GM21447 (cell line): Measurements from ENCODE around the gene THAP4.

Experiments used
- ATAC-seq: cut with Tn5 transposase; IDR thresholded peaks from one replicate; pipeline ENCODE4 v1.9.1; 2021; ENCODE audit not compliant: unreplicated experiment

THAP4 gene

DNA sequence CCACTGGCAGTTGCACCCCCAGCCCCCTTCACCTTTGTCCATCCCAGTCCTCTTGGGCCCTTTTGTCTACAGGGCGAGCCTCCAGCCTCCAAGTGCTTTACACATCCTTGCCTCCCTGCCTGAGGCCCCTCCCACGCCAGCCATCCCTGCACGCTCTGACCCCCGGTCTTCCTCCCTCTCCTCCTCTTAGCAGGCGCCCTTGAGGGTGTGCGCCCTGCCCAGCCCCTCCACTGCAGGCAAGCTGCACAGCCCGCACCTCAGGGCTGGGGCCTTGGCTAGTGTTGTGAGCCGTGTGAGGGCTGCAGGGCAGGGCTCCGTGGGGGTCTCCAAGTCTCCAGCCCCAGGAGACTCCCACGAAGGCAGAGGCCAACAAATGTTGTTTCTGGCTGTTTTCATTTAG, 71.5 kb downstream of the THAP4 start:
- ATAC-seq: no peak

DNA sequence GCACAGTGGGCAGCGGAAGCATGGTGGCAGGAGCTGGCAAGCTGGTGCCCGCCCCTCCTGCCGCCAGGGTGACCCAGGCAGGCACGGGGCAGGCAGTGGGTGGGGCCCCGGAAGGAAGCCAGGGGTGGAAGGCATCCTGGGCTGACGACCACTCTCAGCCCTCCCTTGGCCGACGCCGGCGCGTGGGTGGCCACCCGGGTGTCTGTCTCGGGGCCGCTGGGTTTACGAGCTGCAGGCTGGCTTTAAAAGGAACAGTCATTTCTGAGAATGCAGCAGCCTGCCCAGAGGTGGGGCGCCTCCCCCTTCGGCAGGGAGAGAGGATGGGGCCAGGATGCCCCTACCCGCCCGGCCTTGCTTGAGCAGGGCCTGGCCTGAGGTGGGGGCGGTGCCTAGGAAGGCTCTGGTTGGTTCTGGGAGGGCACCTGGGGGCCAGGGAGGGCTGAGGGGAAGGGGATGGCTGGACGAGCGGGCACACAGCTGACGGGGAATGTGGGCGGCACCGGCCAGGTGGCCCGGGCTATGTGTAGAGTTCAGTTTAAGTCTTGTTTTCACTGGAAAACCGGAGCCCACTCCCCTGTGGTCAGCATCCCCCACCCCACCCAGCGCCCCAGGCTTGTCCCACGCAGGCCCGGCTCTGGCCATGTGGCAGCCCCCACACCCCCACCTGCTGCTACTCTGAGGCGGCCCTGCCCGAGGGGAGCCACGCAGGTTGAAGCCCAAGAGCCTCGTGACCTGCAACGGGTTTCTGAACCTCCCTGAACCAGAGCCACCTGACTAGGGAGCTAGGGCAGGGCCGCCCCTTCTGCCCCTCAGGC, 72.2 kb downstream of the THAP4 start:
- ATAC-seq: no peak

DNA sequence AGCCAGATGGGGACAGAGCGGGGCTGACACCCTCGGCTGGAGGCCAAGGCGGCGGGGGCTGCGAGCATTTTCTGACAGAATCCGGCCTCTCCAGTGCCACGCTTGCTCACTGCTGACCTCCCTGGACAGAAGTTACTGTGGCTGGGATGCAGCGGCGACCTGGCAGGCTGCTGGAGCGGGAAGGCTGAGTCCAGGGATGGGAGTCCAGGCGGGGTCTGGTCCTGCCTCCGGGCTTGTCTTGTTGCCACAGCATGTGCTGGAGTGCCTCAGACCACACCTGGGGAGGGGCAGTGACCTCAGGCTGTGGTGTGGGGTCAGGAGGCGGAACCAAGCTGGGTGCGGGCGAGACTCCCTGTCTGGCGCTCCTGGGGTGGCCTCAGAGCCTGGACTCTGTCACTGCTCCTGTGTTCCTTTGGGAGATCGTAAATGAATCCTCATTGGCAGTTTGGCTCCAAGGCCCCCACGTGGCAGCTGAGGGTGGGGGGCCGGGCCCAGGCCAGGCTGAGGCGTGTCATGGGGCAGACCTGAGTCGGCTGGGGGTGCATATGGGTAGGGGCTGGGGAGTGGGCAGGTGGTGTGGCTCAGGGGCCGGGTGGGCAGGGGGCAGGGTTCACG, 72.9 kb downstream of the THAP4 start:
- no peak for ATAC-seq

DNA sequence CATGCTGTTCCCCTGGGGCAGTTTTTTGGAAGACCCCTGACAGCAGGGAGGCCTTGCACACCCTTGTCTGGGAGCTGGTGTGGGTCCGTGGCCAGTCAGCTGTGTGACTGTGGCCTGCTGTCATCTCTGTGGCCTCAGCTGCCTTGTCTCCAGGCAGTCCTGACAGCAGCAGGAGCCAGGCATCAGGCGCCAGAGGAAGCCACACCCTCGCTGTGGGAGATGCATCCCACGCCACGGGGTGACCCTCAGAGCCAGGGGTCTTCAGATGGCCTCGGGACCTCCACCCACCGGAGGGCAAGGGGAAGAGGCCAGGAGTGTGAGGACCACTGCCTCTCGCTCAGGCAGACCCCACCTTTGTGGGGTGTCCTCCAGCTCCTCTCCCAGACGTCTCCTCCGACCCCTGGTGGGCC, 73.4 kb downstream of the THAP4 start:
- ATAC-seq: no peak

DNA sequence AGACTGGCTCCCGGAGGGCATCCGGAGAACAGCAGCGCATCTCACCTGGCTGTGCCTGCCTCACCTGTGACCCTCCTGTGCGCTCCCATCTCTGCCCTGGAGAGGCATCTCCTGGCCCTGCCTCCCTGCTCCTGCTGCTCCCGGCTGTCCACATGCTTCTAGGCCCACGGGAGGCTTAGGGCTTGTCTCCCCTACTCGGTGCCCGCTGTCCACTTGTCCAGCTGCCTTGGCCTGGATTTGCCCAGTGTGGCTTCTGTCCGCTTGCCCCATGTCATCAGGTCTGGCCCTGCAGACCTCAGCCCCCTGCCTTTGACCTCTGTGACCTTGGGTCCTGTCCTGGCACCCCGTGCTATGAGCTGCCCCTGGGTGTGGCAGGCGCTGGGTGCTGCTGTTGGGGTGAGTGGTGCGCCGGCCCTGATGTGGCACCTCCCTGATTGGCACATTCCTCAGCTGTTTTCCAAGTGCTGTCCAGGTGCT, 73.9 kb downstream of the THAP4 start:
- ATAC-seq: no peak

DNA sequence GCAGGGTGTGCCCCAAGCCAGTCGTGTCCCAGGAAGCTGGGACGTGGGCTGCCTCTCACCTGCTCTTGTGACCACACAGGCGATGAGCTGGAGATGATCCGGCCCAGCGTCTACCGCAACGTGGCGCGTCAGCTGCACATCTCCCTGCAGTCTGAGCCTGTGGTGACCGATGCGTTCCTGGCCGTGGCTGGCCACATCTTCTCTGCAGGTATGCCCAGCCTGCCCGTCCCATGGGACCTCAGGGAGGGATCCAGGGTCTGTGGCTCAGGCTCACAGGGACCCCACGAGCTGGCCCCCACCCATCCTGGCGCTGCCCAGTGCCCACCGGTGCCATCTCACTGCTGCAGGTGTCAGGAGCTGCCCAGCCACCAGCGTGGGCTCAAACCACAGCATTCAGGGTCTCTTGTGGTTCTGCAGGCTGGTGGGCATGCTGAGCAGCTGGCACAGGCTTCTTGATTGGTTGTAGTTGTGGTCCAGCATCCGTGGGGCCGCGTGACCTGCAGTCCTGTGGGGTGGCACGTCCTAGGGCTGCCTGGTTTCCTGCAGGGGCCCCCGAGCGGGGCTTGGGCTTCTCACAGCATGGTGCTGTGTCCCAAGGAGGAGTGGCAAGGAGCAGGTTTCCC, 74.6 kb downstream of the THAP4 start:
- no peak for ATAC-seq

DNA sequence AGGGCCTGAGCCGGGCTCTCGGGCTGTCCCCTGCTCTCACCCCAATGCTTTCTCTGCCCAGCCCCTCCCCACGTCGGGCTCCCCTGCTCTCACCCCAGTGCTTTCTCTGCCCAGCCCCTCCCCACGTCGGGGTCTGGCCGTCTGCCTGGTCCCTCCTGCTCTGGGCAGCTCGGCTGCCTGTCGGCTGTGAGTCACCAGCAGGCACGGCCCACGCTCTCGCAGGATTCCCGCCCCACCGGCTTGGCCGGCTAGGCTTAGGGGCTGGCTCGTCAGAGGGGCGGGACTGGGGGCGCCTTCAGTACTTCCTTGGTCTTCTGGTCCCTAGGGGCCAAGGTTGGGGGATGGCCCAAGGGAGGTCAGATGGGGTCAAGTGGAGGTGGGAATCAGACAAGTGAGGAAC, 75.1 kb downstream of the THAP4 start:
- no peak for ATAC-seq

DNA sequence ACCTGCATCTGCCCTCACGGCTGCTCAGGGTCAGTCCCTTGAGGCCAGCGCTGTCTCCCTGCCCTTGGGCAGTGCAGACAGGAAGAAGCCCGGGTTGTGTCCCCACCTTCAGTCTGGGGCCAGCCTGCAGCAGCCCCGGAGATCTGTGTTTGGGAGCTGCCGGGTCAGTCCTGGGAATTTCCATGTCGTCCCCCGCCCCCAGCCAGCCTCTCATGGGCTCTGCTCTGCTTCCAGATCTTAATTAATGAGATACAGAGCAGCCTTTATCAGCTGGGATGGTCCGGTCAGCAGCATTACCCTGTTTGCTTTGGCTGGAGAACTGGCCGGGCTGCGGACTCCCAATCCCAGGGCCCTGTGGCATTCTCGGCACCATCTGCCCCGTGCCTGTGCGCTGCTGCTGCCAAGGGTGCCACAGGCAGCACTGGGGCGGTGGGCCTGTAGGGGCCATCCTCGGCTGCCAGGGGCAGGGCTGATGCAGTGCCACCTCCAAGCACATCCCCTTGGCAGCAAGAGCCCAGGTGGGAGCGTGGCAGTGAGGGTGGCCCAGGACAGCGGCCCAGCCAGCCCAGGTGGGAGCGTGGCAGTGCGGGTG, 76.0 kb downstream of the THAP4 start:
- ATAC-seq: no peak

DNA sequence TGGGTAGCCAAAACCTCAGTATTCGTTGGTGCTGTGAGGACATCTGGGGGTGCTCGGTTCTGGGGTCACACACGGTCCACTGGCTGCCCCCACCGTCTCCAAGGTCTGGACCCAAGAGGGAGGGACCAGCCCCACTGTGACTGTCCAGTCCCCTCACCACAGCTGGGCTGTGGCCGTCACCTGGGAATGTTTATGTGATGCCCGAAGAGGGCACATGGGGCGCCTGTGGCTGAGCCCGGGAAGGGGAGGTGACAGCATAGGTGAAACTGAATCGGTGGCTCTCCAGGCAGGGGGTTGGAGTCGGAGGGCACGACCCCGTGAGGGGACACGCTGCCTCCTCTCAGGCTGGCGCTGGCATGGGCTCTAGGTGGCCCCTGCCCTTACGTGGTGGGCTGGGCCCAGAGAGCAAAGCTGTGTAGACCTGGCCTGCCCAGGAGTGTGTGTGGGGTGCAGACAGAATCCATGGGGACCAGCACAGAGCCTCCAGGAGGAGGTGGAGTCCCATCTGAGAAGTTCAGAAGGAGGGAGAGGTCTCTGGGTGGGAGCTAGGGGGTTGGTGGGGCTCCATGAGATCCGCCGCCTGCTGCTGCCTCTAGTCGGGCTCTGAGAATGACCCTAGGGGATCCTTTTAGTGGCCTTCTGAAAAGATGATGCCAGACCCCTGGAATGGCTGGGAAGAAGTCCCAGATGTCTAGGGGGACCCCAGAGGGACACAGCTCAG, 76.6 kb downstream of the THAP4 start:
- ATAC-seq: no peak

DNA sequence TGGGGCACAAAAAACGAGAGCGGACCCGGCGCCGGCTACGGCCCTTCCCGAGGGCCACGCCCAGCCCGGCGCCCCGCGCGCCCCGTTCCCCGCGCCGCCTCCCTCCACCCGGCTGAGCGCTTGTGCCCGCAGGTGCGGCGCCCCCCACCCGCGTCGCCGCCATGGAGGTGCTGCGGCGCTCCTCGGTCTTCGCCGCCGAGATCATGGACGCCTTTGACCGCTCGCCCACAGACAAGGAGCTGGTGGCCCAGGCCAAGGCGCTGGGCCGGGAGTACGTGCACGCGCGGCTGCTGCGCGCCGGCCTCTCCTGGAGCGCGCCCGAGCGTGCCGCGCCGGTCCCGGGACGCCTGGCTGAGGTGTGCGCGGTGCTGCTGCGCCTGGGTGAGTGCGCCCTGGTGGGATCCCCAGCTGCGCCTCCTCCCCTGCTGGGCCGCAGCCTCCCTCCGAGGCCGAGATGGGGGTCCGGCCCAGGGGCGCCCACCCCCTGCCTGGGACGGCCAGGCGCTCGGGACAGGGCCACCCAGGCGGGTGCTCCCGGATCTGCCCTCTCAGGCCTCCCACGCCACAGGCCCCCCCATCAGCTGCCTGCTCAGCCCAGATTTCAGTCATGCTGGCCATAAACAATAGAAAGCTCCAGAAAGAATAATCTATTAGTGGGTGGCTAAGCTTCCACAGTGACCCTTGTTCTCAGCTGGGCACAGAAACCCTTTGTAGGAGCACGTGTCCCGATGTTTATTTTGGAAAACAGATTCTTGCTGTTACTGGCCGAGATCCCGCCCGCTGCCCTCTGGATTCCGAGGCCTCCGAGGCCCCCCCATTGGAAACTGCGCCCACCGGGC, 77.4 kb downstream of the THAP4 start:
- ATAC-seq: no peak

DNA sequence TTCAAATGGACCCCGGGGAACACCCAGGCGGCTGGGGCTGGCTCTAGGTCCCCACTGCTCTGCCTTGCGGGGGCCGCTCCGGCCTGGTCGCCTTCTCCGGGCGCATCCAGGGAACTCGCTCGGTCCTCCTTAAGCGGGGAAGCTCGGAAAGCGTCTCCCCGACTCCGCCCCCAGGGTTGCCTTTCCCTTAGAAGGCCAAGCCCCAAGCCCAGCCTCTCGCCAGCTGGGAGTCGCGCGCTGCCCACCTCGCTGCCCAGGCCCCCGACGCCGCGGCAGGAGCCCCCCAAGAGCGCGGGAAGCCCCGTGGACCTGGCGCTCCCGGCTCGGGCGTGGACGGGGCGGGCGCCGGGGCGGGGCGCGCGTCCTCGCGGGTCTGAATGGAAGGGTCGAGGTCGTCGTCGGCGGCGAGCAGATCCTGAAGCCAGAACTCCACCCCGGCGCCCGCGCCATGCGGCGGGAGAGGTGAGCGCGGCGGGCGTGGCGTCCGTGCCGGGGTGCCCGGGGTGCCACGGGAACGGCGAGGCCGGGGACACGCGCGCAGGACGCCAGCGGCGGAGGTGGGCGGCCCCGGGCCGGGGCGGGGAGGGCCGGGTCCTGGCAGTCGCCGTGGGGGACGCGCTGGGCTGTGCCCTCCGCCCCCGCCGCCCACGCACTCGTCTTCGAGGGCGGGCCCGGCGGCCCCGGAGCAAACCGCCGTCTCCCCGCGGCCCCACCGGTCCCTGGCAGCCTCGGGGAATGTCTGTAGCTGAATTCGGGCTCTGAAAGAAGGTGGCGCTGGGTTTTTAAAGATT, 78.2 kb downstream of the THAP4 start, which contains the start of gene BOK:
BOK (plus strand) TSS at position 214 of the 791 bp plus-strand sequence. CDS start 739 bp downstream, outside the sequence.
- no peak for ATAC-seq

DNA sequence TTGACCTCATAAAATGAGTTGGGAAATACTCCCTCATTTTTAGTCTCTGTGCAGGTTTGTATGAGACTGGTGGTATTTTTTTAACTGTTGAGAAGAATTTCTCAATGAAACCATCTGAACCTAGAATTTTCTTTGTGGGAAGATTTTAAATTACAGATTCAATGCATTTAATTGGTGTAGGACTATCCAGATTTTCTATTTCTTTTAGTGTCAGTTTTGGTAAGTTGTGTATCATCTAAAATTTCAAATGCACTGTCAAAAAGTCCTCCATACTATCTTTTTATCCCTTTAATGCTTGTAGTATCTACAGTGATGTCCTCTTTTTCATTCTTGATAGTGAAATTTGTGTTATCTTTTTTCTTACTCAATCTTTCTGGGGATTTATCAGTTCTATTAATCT, 80.2 kb downstream of the THAP4 start:
- ATAC-seq: no peak

DNA sequence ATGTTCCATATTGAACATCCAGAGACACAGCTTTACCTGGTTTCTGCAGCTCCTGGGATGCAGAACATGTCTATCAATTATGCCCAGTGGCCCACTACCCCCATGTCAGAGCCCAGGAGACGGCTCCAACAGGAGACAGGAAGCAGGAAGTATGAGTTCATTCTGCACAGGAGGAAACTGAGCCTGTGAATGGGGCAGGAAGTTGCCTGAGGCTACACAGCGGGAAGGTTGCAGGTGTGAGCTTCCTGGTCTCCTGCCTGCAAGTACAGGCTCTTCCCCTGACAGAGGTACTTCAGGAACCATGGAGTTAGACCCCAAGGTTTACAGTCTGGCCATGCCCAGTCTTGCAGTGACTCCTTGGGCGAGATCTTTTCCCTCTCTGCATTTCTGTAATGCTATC, 81.2 kb downstream of the THAP4 start:
- no peak for ATAC-seq

DNA sequence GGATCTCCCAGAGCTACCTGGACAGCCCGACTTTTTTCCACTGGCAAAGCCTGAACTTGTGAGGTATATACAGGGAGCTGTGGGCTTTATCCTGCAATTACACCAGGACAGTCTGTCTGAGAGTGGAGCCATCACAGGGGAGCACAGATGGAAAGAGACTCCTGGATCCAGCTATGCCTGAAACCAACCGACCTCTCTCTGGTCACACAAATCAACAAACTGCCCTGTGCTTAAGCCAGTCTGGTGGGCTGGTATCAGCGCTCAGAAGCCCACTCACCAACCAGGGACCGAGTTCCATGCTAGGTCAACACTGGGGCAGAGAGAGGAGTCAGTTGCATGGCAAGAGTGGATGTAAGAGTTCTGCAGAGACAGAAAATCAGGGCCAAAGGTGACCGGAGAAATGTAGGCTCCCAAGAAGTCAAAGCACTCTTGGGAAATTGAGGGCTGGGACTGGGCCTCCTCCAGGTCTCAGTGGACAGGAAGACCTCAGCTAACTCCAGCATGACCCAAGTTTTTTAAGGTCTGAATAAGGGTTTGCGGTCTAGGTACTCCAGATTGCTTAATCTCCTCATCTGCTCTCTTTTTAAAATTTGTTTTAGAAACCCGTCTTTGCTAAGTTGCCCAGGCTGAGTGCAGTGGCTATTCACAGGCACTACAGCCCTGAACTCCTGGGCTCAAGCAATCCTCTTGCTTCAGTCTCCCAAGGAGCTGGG, 82.2 kb downstream of the THAP4 start:
- ATAC-seq: no peak

DNA sequence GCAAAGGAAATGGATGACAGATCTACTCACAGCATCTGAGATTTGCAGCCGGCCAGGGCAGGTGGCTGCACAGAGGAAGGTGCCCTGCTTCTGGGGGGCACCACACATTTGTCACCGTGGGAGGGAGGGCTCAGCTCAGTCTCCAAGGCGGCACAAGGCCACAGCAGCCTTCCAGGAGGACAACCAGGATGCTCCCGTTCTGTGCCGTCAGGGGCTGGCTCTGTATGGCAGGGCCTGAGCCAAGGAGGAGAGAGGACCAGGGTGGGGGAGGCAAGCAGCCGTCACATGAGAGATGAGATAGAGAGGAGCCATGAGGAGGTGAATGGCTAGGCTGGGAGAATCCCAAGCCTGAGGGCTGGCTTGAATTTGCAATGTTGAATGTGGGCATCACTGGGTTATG, 83.0 kb downstream of the THAP4 start:
- no peak for ATAC-seq

DNA sequence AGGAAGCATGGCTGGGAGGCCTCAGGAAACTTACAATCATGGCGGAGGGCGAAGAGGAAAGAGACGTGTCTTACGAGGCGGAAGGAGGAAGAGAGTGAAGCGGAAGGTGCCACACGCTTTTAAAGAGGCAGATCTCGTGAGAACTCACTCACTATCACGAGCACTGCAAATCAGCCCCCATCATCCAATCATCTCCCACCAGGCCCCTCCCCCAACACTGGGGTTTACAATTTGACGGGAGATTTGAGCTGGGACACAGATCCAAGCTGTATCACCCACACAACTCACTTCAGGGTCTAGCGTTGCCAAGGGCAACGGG, 83.5 kb downstream of the THAP4 start:
- ATAC-seq: no peak

DNA sequence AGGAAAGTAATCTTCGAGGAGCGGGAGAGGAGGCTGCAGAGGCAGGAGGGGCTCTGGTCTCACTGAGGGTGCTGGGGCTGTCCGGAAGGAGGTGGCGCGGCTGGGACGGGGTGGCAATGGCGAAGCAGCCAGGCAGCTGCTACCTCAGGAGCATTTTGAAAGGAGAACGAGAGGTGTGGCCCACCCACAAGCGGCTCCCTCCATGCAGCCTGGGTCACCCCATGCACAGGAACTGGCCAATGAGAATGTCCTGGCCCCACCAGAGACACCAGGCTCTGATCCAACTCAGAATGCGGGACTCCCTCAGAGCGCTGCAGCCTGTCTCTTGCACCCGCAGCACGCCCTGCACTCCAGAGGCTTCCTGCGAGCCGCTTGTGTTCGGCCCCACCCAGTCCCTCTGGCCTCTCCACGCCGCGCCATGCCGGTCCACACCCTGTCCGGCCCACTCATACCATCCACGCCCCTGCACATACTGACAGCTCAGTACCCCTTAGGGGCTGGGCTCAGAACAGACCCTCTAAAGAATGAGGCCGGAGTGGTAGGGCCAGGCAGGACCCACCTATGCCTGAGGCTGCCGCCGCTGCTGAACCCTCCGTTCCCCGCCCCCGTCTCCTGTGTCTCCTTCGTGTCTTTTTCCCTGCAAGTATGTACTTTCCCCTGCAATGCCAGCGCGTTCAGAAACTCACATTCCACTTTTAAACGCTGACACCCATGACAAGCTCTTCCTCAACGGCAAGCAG, 84.8 kb downstream of the THAP4 start:
- no peak for ATAC-seq

DNA sequence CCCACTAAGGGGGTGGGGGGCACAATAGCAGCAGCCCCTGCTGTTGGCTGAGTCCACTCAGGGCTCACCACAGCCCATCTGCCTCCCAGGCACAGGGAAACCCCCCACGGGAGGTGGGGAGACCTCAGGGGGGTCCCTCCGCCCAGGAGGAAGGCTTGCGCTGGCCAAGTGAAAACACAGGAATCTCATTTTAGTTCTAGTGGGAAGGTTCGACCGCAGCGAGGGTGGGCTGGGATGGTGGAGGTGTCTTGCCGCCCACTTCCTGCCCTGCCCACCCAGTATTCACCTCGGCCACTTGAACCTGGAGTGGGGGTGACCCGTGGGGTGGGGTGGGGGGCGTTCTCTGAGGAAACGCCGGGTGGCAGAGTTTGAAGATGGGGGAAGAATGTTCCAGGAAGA, 85.4 kb downstream of the THAP4 start:
- ATAC-seq: no peak
